Thoracic aorta (tissue), 2 donors: ENCODE data around the gene CAMSAP1. TPM values are rescaled to one million over a fixed set of nuclear protein-coding genes. Genes with fewer than 3 reads are reported as not detected.

Experiments used
- ATAC-seq: fragments of 150-250 bp; one replicate; pipeline ENCODE4 v1.8.0; 2017; ENCODE audit warnings: low read depth; ENCODE audit not compliant: insufficient number of reproducible peaks, low FRiP score
- DNase-seq: peaks from one replicate; pipeline ENCODE4 v3.0.0-alpha.2; 2020; ENCODE audit warnings: low spot score
- H3K27ac ChIP-seq, 2 donors: fragments of 200-600 bp; sonication (generic); 1 replicate in 1 of 2; 2 replicates in 1 of 2; pipeline ENCODE4 v1.5.1; 2016; ENCODE audit warnings: mild to moderate bottlenecking in 2 of 2, moderate library complexity in 2 of 2
- H3K27me3 ChIP-seq: fragments of 200-600 bp; sonication (generic); replicated peaks from 2 replicates; pipeline ENCODE4 v1.6.0; 2016; ENCODE audit warnings: mild to moderate bottlenecking; ENCODE audit not compliant: insufficient read depth
- H3K36me3 ChIP-seq: fragments of 200-600 bp; sonication (generic); one replicate; pipeline ENCODE4 v1.5.1; 2016
- H3K4me1 ChIP-seq, 2 donors: fragments of 200-600 bp; sonication (generic); 1 replicate in 1 of 2; 2 replicates in 1 of 2; pipeline versions ENCODE4 v1.5.1 to v1.6.0; 2016; ENCODE audit warnings: low read depth in 2 of 2, mild to moderate bottlenecking in 1 of 2; ENCODE audit not compliant: control insufficient read depth in 1 of 2
- H3K4me3 ChIP-seq: fragments of 200-600 bp; sonication (generic); 2 replicates; pipeline ENCODE4 v1.5.1; 2016; ENCODE audit warnings: mild to moderate bottlenecking
- H3K9me3 ChIP-seq: fragments of 200-600 bp; sonication (generic); 2 replicates; pipeline ENCODE4 v1.5.1; 2016
- total RNA-seq, 2 donors: library from RNA; depleted of rRNA; stranded (reverse); fragments of >200 nt; gene quantifications; one replicate each; pipeline versions ENCODE4 v1.1.0 to v1.2.3, GENCODE V29; 2016
- TF ChIP-seq, protein P1 (sequence below): fragments of 200-600 bp; sonication (generic); IDR thresholded peaks from one replicate; pipeline ENCODE4 v1.5.1; 2019; ENCODE audit warnings: antibody characterized with exemption

Gene CAMSAP1
- total RNA-seq, 2 donors from 2014 or later: 19.1 to 20.2 TPM

DNA sequence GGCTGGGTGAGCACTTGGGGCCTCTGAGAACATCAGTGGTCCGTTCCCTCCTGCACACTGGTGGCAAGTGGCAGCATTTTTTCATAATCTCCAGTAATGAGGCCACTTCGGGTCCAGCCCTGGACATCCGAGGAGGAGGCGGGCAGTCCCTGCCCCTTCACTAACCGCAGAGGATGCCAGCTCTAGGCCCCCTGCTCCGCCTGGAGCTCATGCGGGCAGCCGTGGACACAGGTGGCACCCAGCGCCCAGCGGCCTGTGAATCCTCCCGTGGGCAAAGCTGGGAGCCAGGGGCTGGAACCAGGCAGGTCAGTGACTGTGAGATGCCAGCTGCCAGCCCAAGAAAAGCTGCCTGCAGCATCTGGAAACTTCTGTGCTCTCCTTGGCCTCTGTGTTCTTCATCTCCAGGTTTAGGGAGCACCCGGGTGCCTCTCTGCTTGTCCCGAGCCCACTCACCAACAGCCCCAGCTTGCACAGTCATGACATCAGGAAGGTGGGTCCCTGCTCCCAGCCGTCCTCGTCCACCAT lies 112.9 kb downstream of the CAMSAP1 start:
- Histone ChIP-seq H3K4me1 (peaks cover 8 to 23% of the 10 kb centered on the region in 2 donors), H3K4me3 (no peak overlapping the region), H3K27ac (no peak overlapping the region), H3K36me3 (no peaks in the 10 kb centered on the region), H3K27me3 (no peaks in the 10 kb centered on the region), H3K9me3 (no peaks in the 10 kb centered on the region)
- ATAC-seq (no peak), DNase-seq (no peak)
- TF ChIP-seq, protein P1, sequence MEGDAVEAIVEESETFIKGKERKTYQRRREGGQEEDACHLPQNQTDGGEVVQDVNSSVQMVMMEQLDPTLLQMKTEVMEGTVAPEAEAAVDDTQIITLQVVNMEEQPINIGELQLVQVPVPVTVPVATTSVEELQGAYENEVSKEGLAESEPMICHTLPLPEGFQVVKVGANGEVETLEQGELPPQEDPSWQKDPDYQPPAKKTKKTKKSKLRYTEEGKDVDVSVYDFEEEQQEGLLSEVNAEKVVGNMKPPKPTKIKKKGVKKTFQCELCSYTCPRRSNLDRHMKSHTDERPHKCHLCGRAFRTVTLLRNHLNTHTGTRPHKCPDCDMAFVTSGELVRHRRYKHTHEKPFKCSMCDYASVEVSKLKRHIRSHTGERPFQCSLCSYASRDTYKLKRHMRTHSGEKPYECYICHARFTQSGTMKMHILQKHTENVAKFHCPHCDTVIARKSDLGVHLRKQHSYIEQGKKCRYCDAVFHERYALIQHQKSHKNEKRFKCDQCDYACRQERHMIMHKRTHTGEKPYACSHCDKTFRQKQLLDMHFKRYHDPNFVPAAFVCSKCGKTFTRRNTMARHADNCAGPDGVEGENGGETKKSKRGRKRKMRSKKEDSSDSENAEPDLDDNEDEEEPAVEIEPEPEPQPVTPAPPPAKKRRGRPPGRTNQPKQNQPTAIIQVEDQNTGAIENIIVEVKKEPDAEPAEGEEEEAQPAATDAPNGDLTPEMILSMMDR: no peak

DNA sequence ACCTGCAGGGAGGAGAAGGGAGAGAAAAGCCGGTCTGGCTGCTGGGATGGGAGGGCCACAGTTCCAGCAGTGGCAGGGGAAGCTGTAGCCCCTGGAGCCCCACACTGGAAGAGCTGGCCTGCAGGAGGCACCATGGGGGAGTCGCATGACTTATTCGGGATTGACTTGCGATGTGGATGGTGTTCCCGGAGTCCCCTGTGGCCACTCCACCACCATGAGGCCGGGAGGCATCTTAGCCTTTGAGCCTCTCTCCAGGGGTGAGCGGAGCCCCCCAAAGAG lies 113.3 kb downstream of the CAMSAP1 start:
- TF ChIP-seq, protein P1: no peak
- H3K9me3 ChIP-seq: no peaks in the 10 kb centered on the region
- no peak overlapping the region for H3K27ac ChIP-seq
- no peaks in the 10 kb centered on the region for H3K27me3 ChIP-seq
- no peak for ATAC-seq
- no peak overlapping the region for H3K4me3 ChIP-seq
- no peak for DNase-seq
- H3K4me1 ChIP-seq: peaks cover 8 to 22% of the 10 kb centered on the region in 2 donors
- H3K36me3 ChIP-seq: no peaks in the 10 kb centered on the region

DNA sequence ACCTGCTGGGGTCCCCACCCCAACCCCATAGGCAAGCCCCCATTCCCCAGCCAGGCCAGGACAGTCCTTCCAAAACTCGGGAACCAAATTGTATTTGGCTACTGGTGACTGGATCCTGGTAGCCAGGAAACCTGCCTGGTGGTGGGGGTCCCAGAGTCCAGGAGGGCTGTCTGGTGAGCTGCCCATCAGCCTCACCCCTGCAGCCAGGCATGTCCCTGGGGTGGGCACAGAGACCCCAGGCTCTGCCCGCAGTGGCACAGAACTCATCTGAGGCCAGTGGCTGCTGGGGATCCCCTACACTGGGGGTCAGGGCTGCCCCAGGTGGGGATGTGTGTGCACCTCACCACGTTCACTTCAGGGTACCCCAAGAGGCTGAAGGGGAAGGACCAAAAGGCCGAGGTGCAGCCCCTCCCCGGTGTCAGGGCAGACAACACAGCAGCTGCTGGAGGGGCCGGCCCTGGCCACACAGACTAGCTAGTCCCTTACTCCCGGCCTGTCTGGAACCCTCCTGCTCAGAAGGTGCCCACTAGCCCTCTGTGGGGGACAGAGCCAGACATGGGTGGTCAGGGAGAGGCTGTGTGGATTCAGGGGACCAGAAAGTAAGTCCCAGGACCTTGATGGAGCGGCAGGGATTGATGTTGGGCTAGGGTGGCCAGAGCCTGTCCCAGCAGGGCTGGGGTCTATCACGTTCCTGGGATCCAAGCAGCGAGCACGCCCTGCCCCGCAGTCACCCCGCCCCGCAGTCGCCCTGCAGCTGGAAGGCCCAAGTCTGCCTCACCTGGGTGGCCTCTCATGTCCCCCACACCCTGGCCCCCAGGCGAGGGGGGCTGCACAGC lies 113.9 kb downstream of the CAMSAP1 start:
- Histone ChIP-seq H3K27me3 (no peaks in the 10 kb centered on the region), H3K4me3 (no peak overlapping the region), H3K36me3 (no peaks in the 10 kb centered on the region), H3K9me3 (no peaks in the 10 kb centered on the region), H3K4me1 (peaks cover 7 to 17% of the 10 kb centered on the region in 2 donors), H3K27ac (no peak overlapping the region)
- ATAC-seq: no peak
- DNase-seq: no peak
- TF ChIP-seq, protein P1: no peak

DNA sequence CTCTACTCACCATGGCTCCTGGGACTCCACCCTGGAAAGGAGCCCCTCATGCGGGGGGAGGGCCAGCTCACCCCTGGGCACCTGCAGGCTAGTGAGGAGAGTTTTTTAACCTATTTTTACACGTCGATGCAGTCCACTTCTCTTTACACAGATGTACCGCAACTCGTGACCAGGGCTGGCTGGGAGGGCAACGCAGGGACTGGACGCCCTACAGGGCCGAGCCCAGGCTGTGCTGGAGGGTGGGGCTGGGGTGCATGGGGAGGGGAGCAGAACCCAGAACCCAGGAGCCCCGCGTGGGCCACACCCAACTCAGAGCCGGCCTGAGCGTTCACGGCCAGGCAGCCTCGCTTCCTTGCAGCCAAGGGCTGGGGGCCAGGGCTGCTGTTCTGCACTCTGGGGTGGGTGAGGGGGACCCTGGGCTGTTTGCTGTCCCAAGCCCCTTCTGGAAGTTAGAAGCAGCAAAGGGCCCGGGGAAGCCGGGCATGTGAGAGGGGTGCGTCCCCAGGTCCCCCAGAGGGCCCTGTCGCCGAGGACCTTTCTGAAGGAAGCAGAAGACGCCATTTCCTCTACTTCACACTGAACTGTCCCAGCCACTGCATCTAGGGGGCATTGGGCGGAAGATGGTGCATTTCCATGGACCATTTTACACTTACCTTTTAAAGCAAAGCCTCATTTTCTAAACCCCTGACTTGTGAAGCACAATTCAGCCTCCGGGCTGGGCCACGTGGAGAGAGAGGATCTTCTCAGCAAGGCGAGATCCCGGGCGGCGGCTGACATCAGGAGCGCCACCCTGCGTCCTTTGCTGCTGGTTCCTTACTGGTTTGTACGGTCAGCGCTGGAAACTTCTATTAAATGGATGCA lies 114.8 kb downstream of the CAMSAP1 start:
- Histone ChIP-seq H3K4me3 (no peak overlapping the region), H3K4me1 (peaks cover 0 to 7% of the 10 kb centered on the region in 2 donors), H3K27me3 (no peaks in the 10 kb centered on the region), H3K36me3 (no peaks in the 10 kb centered on the region), H3K9me3 (no peaks in the 10 kb centered on the region), H3K27ac (no peak overlapping the region)
- TF ChIP-seq, protein P1: no peak
- no peak for ATAC-seq
- DNase-seq: no peak
